Measurements from ENCODE around the gene ZNF627.

GRCh38 chr19:11652492-11652891, 55.2 kb downstream of the ZNF627 start:
- TF ChIP-seq GATA3 (IDR thresholded peaks at IDR 0.05; ENCODE audit: low read depth, low read length) (no peak), GATA2 (IDR thresholded peaks at IDR 0.05; ENCODE audit: low read depth, low read length) (no peak)
